ENCODE results near the gene CATSPERZ.

The CATSPERZ gene

GRCh38 chr11:64251753-64252002 lies 48.5 kb upstream of the CATSPERZ start:
- no peak for TF ChIP-seq SPI1 (IDR thresholded peaks at IDR 0.05; ENCODE audit: borderline replicate concordance, low read depth)
- Histone ChIP-seq H3K27me3 (ENCODE audit: insufficient read depth, poor library complexity, severe bottlenecking) (no peaks in the 10 kb centered on the region), H3K27ac (replicated peaks) (peak overlapping the region; percentile 49; the same call in 1 of the 2 replicates), H3K4me3 (replicated peaks; ENCODE audit: insufficient read depth, low read length) (peak overlapping the region; percentile 75)
- no peak for DNase-seq (ENCODE audit: low read depth in 1 of 2, low spot score in 1 of 2)

DNA sequence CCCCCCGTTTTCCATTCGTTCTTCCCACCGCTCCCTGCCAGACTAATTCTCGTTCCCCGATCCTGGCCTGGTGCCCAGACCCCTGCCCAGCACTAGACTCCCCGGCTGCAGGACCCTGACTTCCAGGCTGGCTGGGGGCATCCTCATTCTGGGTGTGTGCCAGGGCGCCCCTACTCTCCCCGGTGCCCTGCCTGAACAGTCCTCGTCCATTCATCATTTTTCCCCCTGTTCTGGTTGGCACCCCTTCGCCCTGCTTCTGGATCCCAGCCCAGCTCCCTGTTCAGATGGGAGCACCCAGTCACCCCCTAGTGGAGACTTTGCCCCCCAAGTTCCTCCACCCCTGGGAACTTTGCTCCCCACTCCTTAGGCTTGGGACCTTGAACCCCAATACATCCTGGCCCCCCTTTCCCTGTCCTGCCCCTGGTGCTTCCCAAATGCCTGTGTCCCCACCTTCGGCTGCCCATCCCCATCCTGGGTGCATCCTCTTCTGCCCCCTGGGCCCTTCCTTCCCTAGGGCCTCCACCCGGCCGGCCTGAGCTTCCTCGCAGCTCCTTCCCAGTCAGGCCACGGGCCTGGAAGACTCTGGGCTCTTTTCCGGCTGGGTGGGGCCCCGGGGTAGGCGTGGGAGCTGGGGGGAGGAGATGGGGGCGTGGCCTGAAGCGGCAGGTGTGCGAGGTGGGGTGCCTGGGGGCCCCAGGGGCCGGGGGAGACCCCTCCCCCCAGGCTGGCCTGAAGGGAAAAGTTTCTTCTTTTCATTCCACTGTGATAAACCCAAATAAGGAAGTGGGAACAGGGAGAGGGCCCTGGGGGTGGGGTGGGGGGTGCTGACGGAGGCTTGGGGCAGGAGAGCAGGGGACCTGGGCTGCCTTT lies 47.9 kb upstream of the CATSPERZ start:
- Histone ChIP-seq H3K27me3 (ENCODE audit: insufficient read depth, poor library complexity, severe bottlenecking) (no peaks in the 10 kb centered on the region), H3K27ac (replicated peaks) (peak overlapping the region; percentile 49), H3K4me3 (replicated peaks; ENCODE audit: insufficient read depth, low read length) (peak overlapping the region; percentile 75)
- TF ChIP-seq, protein P1, sequence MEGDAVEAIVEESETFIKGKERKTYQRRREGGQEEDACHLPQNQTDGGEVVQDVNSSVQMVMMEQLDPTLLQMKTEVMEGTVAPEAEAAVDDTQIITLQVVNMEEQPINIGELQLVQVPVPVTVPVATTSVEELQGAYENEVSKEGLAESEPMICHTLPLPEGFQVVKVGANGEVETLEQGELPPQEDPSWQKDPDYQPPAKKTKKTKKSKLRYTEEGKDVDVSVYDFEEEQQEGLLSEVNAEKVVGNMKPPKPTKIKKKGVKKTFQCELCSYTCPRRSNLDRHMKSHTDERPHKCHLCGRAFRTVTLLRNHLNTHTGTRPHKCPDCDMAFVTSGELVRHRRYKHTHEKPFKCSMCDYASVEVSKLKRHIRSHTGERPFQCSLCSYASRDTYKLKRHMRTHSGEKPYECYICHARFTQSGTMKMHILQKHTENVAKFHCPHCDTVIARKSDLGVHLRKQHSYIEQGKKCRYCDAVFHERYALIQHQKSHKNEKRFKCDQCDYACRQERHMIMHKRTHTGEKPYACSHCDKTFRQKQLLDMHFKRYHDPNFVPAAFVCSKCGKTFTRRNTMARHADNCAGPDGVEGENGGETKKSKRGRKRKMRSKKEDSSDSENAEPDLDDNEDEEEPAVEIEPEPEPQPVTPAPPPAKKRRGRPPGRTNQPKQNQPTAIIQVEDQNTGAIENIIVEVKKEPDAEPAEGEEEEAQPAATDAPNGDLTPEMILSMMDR (IDR thresholded peaks at IDR 0.05; ENCODE audit: insufficient read depth, low read length) = no peak
- TF ChIP-seq SPI1 (IDR thresholded peaks at IDR 0.05; ENCODE audit: borderline replicate concordance, low read depth) = peak; percentile 72
- no peak for TF ChIP-seq POLR2AphosphoS5 (IDR thresholded peaks at IDR 0.05; ENCODE audit: low read depth)
- TF ChIP-seq REST (IDR thresholded peaks at IDR 0.05; ENCODE audit: insufficient replicate concordance, low read depth) = no peak
- no peak for TF ChIP-seq GABPA (IDR thresholded peaks at IDR 0.05; ENCODE audit: low read depth)
- no peak for DNase-seq (ENCODE audit: low read depth in 1 of 2, low spot score in 1 of 2)

DNA sequence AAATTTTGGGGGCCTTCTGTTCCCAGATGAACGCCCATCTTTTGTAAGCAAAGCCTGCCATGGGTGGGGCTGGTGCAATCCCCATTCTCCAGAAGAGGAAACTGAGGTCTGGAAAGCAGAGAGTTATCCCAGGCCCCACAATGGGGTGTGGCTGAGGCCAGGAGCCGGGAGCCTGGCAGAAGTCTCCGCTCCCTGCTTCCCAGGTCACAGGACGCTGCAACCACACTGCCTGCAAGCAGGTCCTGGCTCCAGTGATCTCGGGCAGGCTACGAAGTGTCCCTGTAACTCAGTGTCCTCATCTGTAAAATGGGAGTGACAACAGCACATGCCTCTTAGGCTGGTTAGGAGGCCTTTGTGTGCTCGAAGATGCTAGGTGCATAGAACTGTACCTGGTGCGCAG lies 47.1 kb upstream of the CATSPERZ start:
- H3K27ac ChIP-seq (replicated peaks) = no peak overlapping the region
- H3K27me3 ChIP-seq (ENCODE audit: insufficient read depth, poor library complexity, severe bottlenecking) = no peaks in the 10 kb centered on the region
- no peak for TF ChIP-seq REST (IDR thresholded peaks at IDR 0.05; ENCODE audit: insufficient replicate concordance, low read depth)
- no peak for TF ChIP-seq SPI1 (IDR thresholded peaks at IDR 0.05; ENCODE audit: borderline replicate concordance, low read depth)
- TF ChIP-seq, protein P1 (IDR thresholded peaks at IDR 0.05; ENCODE audit: insufficient read depth, low read length) = no peak
- no peak for TF ChIP-seq POLR2AphosphoS5 (IDR thresholded peaks at IDR 0.05; ENCODE audit: low read depth)
- no peak for TF ChIP-seq GABPA (IDR thresholded peaks at IDR 0.05; ENCODE audit: low read depth)
- no peak for DNase-seq (ENCODE audit: low read depth in 1 of 2, low spot score in 1 of 2)
- peak overlapping the region; percentile 75; the same call in 1 of the 2 replicates for H3K4me3 ChIP-seq (replicated peaks; ENCODE audit: insufficient read depth, low read length)

GRCh38 chr11:64253481-64253880 lies 46.7 kb upstream of the CATSPERZ start:
- no peak for TF ChIP-seq SPI1 (IDR thresholded peaks at IDR 0.05; ENCODE audit: borderline replicate concordance, low read depth)
- TF ChIP-seq, protein P1 (IDR thresholded peaks at IDR 0.05; ENCODE audit: insufficient read depth, low read length) = no peak
- TF ChIP-seq GABPA (IDR thresholded peaks at IDR 0.05; ENCODE audit: low read depth) = no peak
- TF ChIP-seq REST (IDR thresholded peaks at IDR 0.05; ENCODE audit: insufficient replicate concordance, low read depth) = no peak
- DNase-seq (ENCODE audit: low read depth in 1 of 2, low spot score in 1 of 2) = no peak
- Histone ChIP-seq H3K27ac (replicated peaks) (no peak overlapping the region), H3K27me3 (ENCODE audit: insufficient read depth, poor library complexity, severe bottlenecking) (no peaks in the 10 kb centered on the region), H3K4me3 (replicated peaks; ENCODE audit: insufficient read depth, low read length) (no peak overlapping the region)

All from HL-60 (cell line).